DMS79 (cell line): ENCODE results near the gene KIRREL3.
"Not testable (repeated sequence)": the region's sequence is repeated elsewhere in the genome, so short reads cannot be mapped to it uniquely, and the experiment has no call there.

ENCODE experiments used
- DNase-seq: peaks from one replicate; lab custom pipeline; 2025; lab: John Stamatoyannopoulos, UW

KIRREL3 gene

DNA sequence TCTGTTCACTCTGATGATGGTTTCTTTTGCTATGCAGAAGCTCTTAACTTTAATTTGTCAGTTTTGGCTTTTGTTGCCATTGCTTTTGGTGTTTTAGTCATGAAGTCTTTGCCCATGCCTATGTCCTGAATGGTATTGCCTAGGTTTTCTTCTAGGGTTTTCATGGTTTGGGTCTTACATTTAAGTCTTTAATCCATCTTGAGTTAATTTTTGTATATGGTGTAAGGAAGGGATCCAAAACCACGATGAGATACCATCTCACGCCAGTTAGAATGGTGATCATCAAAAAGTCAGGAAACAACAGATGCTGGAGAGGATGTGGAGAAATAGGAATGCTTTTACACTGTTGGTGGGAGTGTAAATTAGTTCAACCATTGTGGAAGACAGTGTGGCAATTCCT is 48.0 kb downstream of the KIRREL3 start:
- not testable (repeated sequence) for DNase-seq

GRCh38 chr11:126951465-126951864 is 49.1 kb downstream of the KIRREL3 start:
- DNase-seq = peak; percentile 8

DNA sequence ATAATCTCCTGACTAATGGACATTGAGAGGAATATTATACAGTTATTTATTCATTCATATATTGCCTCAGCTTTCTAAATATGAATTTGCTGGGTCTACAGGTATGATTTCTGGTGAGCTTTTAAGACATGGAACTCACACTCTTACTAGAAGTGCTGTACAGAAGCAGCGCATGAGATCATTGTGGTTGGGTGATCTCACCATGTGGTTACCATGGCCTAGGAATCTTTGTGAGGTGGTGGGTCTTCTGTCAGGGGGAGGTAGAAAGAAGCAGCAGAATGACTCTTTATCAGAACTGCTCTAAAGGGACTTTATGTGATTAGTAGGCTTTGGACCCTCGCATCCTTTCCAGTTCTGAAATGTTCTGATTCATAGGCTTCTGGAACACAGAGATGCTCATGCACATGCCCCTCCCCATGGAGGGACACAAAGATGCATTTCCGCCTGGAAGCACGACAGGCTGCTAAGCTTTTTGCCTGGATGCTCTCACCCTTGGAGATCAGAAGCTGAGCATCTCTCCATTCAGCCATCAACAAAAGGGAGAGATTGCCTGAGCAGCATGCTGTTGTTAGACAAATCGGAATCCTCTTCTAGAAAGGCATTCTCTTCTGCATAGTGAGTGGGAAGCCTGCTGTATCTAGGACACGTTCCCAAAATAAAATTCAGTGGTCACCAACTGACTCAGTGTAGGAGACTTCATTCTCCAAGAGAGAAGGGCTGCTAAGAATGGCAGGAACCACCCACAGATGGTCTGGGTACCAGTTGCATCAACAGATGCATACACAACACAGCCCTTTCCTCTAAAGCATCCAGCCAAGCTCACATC is 51.3 kb downstream of the KIRREL3 start:
- no peak for DNase-seq

GRCh38 chr11:126948563-126948962 is 52.0 kb downstream of the KIRREL3 start:
- no peak for DNase-seq

GRCh38 chr11:126945319-126945718 is 55.3 kb downstream of the KIRREL3 start:
- DNase-seq = no peak

- no peak for DNase-seq
These were observed 57.3 kb downstream of the KIRREL3 start for GRCh38 chr11:126943316-126943715.

- DNase-seq = no peak
These were observed 58.4 kb downstream of the KIRREL3 start for GRCh38 chr11:126942146-126942545.

DNA sequence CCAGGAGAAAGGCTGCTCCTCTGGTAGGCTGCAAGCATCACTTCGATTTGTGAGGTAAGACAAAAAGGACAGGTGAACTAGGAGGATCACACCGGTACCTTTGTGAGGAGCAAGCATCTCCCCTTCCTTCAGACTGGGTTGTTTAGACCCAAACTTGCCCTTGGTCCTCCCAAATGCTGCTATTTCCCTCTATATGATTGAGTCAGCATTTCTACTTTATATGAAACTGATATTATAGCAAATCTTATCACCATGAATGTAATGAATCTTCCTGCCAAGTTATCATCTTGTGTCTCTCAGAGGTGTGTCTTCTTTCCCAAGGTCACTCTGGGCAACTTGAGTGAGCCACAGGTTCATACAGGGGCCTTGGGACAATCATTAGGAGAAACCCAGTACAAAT is 61.0 kb downstream of the KIRREL3 start:
- no peak for DNase-seq

GRCh38 chr11:126938718-126939117 is 61.9 kb downstream of the KIRREL3 start:
- DNase-seq = no peak

DNA sequence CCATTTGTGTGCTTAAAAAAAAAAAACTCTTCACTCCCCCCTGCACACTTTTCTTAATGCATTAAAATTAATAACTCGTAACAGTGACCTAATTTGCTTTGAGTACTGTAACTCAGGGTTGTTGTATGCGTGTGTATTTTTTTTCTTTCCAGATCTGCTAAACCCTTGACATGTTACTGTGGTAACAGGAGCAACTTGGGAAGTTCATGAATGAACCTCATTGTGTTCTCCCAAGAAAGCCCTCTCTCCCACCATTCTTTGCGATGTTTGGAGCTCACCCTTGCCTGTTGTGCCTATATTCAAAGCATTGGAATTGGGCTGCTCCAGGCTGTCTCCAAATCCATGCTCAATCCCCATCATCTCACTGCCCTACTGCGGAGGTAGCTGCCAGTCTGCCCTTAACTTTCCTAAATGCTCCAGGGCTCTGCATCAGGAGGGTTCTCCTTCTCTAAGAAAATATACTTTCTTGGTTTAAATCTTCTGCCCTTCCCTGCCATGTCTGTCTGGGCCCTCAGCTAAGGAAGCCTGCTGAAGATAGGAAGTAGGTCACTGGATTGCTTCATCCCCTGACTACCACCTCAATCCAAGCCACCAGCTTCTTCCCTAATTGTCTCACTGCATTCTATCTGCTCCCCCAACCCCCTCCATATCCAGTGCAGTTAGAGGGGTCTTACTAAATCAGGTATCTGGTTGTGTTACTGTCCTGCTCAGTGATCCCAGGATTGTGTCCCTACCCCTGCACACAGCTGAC is 70.3 kb downstream of the KIRREL3 start:
- no peak for DNase-seq

- peak; percentile 39 for DNase-seq
These were observed 71.2 kb downstream of the KIRREL3 start for GRCh38 chr11:126929179-126930061.

GRCh38 chr11:126927623-126928022 is 72.9 kb downstream of the KIRREL3 start:
- no peak for DNase-seq

GRCh38 chr11:126926376-126926791 is 74.2 kb downstream of the KIRREL3 start:
- no peak for DNase-seq

GRCh38 chr11:126925321-126926093 is 75.1 kb downstream of the KIRREL3 start:
- no peak for DNase-seq

DNA sequence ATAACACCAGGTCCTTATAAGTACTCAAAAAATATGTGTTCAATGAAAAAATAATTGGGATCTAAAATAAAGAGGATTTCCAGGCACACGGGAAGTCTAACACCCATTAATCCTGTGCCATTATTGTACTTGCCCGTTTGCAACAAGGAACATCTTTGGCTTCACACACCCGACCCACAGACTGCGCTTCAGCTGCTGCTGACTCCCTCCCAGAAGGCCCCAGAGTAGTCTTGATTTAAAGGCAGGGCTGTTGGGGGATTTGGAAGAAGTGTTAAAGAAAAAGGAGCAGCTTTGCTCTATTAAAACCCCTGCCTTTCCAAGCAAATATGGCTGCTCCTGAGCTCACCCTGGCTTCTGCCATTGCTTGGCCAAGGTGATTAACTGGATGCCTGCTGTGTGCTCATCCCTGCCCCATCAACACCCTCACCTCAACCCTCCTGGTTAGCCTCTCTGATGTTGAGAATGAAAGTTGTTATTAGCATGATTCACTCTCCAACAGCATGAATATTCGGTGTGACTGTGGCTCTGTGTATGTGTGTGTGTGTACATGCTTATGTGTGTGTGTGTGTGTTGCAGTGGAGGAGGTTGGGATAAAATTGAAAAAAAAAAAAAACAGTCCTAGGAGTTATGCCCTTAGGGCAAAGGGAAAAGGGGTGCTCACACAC is 76.1 kb downstream of the KIRREL3 start:
- DNase-seq = no peak

DNA sequence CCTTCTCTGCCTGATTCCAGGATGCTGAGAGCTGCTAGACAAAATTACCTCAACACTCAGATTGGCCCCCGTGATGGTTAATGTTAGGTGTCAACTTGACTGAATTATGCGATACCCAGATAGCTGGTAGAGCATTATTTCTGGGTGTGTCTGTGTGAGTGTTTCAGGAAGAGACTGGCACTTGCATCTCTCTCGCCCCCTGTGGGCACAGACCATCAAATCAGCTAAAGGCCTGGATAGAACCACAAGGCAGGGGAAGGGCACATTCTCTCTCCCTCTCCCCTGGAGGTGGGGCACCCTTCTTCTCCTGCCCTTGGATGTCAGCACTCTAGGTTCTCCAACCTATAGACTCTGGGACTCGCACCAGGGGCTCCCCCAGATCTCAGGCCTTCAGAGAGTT is 79.7 kb downstream of the KIRREL3 start:
- no peak for DNase-seq

DNA sequence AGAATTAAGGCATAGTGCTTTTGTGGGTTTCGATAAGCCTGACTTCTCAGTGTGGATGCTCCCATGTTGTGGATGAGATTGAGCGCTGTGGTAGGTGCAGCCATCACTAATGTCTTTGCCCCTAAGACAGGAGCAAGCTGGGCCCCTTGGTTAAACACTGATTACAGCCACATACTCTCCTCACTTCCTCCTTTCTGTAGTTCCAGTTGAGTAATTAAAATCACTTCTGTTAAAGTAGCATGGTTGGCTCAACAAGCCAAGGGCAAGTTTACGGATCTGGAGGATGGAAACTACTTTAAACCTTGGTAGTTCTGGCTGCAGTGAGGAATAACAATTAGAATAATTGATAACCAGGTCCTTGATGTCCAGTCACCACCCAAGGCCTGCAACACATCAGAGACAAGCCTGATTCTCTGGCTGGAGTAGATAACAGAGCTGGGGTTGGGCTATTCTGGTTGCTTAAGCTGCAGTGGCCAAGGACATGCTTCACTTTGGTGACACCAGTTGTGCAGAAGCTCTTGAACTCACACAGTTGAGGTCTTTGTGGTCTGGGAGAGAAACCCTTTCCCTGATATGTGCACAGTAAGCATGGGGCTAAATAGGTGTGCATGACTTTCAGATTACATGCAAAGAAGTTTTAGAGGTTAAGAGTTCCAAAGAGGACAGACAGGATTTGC is 81.3 kb downstream of the KIRREL3 start:
- no peak for DNase-seq

GRCh38 chr11:126918556-126918955 is 82.0 kb downstream of the KIRREL3 start:
- DNase-seq = no peak

DNA sequence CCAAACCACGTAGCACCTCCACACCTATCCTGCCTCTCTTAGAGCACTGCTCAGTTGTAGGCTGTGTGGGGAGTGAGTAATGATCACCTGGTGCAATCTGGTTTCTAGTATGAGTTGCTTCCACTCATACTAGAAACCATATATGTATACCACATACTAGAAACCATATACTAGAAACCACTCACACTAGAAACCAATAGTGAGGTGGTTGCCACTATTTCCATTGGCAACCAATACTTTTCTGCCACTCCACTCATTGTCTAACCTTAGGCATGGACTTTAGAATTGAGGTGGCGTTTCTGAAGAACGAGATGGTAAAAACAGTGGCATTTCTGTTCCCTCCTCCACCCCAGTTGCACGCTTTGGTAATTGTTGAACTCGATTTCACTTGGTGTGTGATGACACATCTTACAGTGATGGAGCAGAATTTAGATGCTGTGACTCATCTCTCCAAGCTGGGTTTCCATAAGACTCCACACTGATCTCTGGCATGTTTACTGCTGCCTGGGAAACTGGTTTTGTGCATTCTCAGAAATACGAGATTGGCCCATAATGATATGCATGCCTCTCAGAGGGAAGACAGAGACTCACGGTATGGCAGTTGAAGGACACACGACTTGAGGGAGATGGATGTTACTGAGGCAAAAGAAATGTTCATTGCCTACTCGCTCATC is 82.9 kb downstream of the KIRREL3 start:
- no peak for DNase-seq

DNA sequence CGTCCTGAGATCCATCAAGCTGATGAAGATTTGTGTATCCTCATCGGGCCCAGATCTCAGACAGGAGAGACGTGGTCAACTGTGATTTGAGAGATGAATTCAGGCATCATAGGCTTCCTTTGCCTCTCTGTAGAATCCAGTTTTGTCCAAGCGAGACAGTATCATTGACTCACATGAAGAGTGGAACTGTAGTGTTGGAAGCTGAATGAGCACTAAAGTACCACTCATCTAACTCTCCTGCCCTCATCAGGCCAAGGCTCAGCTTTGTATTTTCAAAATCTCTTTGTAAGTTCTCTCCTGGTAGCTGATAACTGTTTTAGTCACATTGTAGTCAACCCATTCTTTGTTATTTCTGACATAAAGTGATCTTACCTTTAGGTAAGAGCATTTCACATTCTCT is 85.1 kb downstream of the KIRREL3 start:
- no peak for DNase-seq
